Brain pericyte (primary cell): ENCODE data around the gene TRIM8.

ENCODE experiments used
- DNase-seq: peaks from one replicate; pipeline ENCODE4 v3.0.0-alpha.2; 2012; ENCODE audit warnings: low read depth, low spot score

Gene TRIM8

GRCh38 chr10:102698894-102699293, 54.6 kb downstream of the TRIM8 start:
- DNase-seq: no peak

- DNase-seq: no peak
Measured at GRCh38 chr10:102701272-102701671, 57.0 kb downstream of the TRIM8 start.

GRCh38 chr10:102701796-102702195, 57.5 kb downstream of the TRIM8 start:
- no peak for DNase-seq

- no peak for DNase-seq
Measured at GRCh38 chr10:102702742-102703141, 58.5 kb downstream of the TRIM8 start.

GRCh38 chr10:102704915-102705314, 60.6 kb downstream of the TRIM8 start:
- no peak for DNase-seq

- DNase-seq: no peak
Measured at GRCh38 chr10:102705531-102705930, 61.3 kb downstream of the TRIM8 start.
